ENCODE results near the gene PRKCH.

The PRKCH gene

GRCh38 chr14:61338457-61338856, 17.1 kb downstream of the PRKCH start:
- DNase-seq = no peak

DNA sequence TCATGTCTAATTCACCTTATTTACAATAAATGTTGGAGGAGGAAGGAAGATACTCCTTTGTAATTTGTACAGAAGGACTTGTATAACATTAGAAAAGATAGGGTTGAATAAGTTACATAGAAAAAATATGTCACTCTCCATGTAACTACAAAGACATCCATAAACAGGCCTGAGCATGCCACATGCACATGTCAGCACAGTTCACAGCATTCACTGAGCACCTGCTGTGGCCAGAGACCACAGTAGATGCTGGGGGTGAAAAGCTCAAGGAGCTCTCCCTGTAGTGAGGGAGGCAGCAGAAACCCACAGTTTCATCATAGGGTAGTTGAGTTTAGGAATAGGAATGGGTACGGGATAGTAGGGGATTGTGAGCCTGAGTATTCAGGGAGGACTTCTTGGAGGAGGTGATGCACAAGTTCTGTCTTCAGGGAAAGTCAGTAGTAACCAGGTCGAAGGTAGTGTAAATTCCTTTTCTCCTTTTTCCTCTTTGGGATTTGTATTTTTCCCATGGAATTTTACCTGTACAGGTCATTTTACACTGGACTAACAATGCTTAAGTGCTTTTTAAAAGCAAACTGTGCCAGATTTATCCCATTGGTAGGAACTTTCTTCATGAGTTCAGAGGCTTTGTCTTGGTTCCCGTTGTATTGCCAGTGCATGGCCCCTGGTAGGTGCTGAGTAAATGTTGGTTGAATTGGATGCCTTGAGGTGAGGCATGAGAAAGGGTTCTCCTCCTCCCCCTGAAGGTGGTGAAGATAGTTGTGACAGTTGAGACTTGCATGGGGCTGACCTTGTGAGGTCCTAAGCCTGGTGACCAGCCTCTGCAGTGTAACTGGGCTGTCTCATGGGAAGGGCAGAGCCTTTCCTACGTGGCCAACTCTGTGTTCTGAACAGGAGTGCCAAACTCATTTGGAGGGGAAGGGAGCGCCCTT, 20.2 kb downstream of the PRKCH start:
- DNase-seq = no peak

DNA sequence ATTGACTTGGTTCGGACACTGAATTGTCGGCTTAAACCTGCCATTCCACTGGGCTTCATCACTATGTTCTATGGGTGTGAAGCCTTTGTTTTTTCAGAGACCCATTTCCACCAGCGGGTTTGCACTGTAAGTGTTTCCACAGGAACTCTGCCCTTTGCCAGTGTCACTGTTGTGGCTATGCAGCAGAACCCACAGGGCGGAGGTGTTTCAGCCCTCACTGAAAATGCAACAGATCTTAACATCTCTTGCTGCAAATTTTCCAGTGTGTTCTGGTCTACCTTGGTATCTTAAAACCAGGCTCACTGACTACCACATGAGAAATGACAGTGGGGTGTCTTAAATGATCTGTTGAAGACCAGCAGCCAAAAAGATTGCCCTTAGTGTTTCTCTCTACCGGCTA, 21.1 kb downstream of the PRKCH start:
- DNase-seq = peak; percentile 66

DNA sequence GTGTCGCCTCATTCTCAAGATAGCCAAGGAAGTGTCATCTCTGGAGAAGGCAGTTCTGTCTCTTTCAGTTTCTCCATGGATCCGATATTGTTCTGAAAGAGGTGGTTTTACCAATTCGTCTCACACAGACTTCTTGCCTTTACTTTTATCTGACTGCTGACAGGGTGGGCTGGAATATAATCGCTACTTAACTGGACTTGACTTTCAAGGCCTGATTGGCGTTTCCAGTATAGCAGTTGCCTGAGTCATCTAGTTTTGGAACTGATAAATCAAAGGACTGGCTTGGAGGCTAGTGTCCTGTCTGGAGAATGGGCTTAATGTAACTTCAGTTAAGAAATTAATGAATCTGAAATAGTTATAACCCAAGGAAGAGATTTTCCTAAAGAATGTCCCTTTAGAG, 21.6 kb downstream of the PRKCH start:
- no peak for DNase-seq

- no peak for DNase-seq
Observed at GRCh38 chr14:61343471-61343870, 22.1 kb downstream of the PRKCH start.

- DNase-seq = no peak
Observed at GRCh38 chr14:61343991-61344405, 22.6 kb downstream of the PRKCH start.

DNA sequence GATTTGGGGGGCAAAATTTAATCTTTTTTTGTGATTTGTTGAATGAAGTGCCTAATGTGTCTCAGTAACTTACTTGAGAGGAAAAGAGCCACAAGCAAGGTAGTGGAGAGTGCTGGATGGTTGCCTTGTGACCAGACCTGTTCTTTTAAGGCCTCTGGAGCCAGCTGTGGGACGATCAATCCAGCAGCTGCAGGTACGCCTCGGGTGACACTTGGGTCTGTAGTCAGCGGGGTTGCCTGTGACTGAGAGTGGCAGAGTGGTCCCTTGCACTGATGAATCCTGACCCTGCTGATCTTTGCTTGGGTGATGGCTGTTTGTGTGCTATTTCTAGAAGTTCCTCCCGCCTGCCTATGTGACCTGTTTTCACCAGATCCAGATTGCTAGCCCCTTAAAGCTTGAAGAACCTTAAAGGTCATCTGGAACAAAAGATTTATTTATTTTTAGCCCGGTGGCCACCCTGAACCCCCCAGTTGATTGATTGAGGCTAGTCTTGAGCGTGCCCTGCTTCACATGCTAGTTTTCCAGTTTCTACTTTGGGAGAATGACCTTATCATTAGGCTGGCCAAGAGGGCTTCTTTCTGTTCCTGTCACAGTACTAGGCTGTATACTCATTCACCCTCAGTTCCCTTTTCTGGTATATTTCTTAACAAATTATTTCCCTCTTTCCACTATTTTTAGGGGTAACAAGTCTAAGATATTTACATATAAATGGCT, 23.2 kb downstream of the PRKCH start:
- no peak for DNase-seq

DNA sequence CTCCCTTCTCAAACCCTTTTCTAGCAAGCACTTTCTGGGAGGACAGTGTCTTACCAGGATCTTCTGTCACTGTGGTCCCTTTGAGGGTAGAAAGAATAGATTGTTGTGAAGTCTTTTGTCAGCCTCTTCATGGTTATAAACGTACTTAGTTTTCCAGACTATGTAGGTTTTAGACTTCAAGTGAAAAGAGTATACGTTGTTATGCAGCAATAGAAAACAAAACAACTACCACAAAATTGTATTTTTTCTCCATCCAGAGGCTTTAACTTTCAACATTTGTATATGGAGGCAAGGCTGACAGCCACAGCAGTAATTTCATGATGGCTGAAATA, 23.7 kb downstream of the PRKCH start:
- DNase-seq = no peak

DNA sequence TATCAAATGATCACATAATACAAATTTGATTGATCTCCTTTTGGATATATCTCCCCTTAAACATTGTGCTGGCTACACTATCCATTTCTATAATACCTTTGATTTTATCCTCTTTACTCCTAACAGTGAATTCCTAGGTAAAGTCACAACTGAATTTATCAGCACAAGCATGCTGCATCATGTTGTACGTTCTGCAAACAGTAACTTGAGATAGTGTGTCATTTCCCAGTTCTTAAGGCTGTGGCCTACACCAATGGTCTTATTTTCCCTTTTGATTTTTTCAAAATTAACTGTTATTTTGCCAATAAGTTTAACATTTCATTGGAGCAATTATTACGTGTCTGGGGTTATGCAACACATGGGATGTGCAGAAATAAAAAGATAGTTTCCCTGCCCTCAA, 24.8 kb downstream of the PRKCH start:
- DNase-seq = no peak

DNA sequence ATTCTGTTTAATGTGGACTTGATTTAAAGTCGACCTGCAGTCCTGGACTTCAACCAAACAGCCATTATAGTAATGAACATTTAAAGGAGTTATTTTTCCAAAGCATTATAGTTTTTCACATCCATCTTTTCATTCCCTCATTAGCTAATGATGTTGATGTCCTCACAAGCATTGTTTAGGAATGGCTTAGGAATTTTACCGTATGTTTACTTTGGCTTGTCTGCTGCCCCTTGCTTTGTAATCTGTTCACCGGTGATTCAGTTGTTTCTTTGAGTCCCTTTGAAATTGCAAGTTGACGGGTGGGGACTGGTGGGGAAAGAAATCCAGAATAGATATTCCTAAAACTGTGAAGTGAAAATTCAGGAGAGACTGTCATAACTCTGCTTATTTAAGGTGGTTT, 25.4 kb downstream of the PRKCH start:
- no peak for DNase-seq

GRCh38 chr14:61347826-61348443, 26.6 kb downstream of the PRKCH start:
- DNase-seq = no peak

DNA sequence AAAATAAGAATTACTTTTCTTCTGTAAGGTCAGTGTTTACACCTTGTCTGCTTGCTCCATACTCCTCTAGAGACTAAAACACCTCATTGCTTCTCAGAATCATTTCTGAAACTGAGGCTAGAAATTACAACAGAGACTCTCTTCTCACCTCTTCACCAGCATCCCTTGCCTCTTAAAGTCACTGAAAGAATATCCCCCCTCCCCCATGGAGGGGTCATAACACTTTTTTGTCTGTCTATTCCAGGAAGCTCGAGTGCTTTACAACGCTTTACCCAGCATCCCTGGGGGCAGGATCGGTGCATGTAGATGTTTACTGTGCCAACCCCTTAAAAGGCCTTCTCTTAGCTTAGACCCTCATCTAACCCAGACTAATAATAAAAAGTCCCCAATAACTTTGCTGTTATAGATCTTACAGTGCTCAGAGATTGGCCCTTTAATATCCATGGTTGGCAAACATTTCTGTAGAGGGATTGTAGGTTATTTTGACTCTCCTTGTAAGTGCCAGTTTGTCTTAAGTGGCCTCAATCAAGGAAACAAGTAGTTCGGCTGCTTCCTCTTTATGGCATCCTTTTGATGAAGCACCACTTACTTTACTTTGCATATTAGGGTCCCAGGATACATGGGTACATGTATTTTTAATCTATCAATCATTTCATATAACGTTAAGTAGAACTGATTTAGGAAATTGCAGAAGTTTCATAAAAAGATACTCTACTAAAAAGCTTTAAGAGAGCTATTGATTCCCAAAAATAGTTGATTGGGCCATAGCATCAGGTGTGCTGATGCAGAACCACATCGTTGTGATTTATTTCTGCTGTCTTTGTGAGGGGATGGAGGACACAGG, 29.3 kb downstream of the PRKCH start:
- no peak for DNase-seq

DNA sequence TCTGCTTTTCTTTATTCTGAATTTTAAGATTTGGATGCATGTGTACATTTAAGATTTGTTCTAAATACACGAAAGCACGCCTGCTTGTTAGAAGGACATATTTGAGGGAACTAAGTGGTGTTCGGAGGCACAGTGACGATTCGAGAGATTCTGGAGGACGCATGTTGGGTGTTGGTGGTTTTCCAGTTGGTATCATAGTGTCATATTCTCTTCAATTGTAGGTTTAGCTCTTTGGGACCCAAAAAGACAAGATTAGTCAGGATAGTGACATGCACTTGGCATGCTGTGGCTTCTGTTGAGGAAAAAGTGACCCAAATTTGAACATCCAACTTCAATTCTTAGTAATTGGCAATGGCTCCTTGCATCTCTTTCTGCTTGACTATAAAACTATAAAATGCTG, 30.1 kb downstream of the PRKCH start:
- no peak for DNase-seq

- peak; percentile 48 for DNase-seq
Observed at GRCh38 chr14:61355892-61356325, 34.5 kb downstream of the PRKCH start.

- no peak for DNase-seq
Observed at GRCh38 chr14:61357123-61357522, 35.7 kb downstream of the PRKCH start.

GRCh38 chr14:61358554-61359226, 37.3 kb downstream of the PRKCH start:
- no peak for DNase-seq

GRCh38 chr14:61360796-61361525, 39.6 kb downstream of the PRKCH start:
- no peak for DNase-seq

- DNase-seq = no peak
Observed at GRCh38 chr14:61362072-61362750, 40.8 kb downstream of the PRKCH start.

DNA sequence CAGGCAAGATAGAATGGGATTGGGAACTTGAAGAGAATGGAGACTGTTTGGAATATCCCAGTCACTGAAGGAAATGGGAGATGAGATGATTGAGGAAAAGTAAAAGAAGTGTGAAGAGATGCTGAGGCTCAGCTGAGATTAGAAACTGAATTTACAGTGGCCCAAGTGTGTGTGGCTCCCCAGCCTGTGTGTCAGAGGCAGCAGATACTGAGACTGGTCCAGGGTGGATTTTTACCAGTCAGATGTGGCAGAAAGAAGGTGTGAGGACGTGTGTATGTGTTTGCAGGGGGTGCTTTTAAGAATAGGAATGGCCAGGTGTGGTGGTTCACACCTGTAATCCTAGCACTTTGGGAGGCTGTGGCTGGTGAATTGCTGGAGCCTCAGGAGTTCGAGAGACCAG, 42.9 kb downstream of the PRKCH start:
- no peak for DNase-seq

- DNase-seq = no peak
Observed at GRCh38 chr14:61365667-61366212, 44.4 kb downstream of the PRKCH start.

Data from stimulated activated CD4-positive, alpha-beta T cell treated with anti-CD3 and anti-CD28 coated beads, Interleukin-4, amount 100 ng/mL, for 1 hour (primary cell).